ENCODE measurements around the gene FARP2. TPM values are rescaled to one million over a fixed set of nuclear protein-coding genes. Genes with fewer than 3 reads are reported as not detected.

FARP2 gene
- total and polyA plus RNA-seq, 2 experiments from 2014 or later, result 16.0 to 22.6 TPM

DNA sequence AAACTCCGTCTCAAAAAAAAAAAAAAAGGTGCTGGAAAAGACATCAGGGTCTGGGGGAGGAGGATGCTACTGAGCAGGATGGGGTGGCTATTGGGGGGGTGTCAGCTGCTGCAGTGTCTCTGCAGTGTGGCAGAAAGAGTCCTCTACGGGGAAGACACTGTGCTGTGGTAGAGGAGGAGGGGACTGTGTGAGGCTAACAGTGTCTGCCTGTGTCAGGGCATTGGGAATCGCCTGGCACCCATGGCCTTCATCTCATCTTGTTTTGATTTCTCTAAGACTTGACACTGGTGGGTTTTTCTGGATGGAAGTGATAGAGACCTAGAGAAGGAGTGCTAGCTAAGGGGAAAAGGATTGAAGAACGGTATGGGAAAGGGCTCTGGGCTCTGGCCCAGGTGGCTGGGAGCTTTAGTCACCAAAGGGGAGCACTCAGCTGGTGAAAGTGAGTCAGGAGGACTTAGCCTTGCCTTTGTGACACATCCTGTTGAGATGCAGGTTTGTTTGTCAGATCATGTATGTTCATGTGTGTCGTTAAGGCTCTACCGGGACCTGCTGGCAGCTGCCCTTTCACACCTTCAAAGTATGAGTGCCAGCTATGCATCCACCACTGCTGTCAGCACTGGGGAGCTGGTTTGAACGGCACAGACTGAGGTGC, 58.0 kb downstream of the FARP2 start (continued):
- no peak for TF ChIP-seq POLR2AphosphoS5 (IDR thresholded peaks at IDR 0.05; ENCODE audit: low read depth)
- no peak for TF ChIP-seq CREB1 (CRISPR knock-in tag; IDR thresholded peaks at IDR 0.05; ENCODE audit: low read depth)
- no peak for TF ChIP-seq ZNF331 (CRISPR knock-in tag; IDR thresholded peaks at IDR 0.05; ENCODE audit: low read depth)
- no peak for TF ChIP-seq EZH2 (IDR thresholded peaks at IDR 0.05; ENCODE audit: low read depth, unreplicated experiment)

DNA sequence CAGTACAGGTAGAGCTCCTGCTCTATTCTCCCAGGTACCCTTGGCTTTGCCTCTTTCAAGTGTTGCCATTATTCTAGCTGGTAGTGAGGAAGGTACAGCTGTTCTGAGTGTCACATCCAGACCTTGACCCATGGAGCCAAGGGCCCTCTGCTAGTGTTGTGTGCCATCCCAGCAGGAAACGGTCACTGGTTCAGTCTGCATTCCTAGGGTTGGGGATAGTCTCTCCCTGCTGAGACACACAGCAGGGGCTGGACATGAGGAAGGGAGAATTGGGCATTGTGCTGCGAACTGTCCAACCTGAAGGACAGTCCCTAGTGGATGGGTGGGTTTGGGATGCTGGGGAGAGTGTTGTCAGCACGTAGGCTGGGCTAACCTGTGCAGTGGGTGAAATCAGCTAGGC, 59.1 kb downstream of the FARP2 start:
- Histone ChIP-seq H3K27me3 (ENCODE audit: insufficient read depth) (no peaks in the 10 kb centered on the region), H3K79me2 (replicated peaks; ENCODE audit: insufficient read depth) (no peaks in the 10 kb centered on the region), H3K27ac (ENCODE audit: low read depth) (no peak overlapping the region), H2AFZ (no peak overlapping the region), H3K4me1 (ENCODE audit: insufficient read depth) (no peaks in the 10 kb centered on the region), H3K9me2 (ENCODE audit: insufficient read depth) (no peaks in the 10 kb centered on the region), H3K4me2 (no peak overlapping the region), H4K20me1 (replicated peaks; ENCODE audit: insufficient read depth) (peaks cover 3% of the 10 kb centered on the region; the same call in 1 of the 2 replicates), H3K4me3 (no peak overlapping the region), H3K36me3 (ENCODE audit: insufficient read depth) (peaks cover 6% of the 10 kb centered on the region; the same call in 1 of the 2 replicates), H3F3A (replicated peaks; ENCODE audit: low read depth) (no peaks in the 10 kb centered on the region)
- ATAC-seq (no peak), DNase-seq (ENCODE audit: low spot score) (no peak)
- Mint-ChIP-seq H3K27me3 (ENCODE audit: insufficient read depth, low read depth, poor library complexity) (peaks cover 2% of the 10 kb centered on the region), H3K27ac (no peak overlapping the region), H3K9me3 (no peaks in the 10 kb centered on the region), H3K4me1 (no peaks in the 10 kb centered on the region), H3K36me3 (ENCODE audit: low read depth) (peaks cover 23% of the 10 kb centered on the region), H3K4me3 (no peak overlapping the region)
- TF ChIP-seq STAT1 (IDR thresholded peaks at IDR 0.05; ENCODE audit: unreplicated experiment) (no peak), JUNB (IDR thresholded peaks at IDR 0.05; ENCODE audit: unreplicated experiment) (no peak), EZH2 (IDR thresholded peaks at IDR 0.05; ENCODE audit: low read depth, unreplicated experiment) (no peak), ZNF114 (CRISPR knock-in tag; IDR thresholded peaks at IDR 0.05) (no peak), ZNF331 (CRISPR knock-in tag; IDR thresholded peaks at IDR 0.05; ENCODE audit: low read depth) (no peak), NANOG (IDR thresholded peaks at IDR 0.05; ENCODE audit: borderline replicate concordance) (no peak), EZH2phosphoT487 (IDR thresholded peaks at IDR 0.05; ENCODE audit: unreplicated experiment) (no peak), CREB1 (CRISPR knock-in tag; IDR thresholded peaks at IDR 0.05; ENCODE audit: low read depth) (no peak)
- TF ChIP-seq, protein P1, sequence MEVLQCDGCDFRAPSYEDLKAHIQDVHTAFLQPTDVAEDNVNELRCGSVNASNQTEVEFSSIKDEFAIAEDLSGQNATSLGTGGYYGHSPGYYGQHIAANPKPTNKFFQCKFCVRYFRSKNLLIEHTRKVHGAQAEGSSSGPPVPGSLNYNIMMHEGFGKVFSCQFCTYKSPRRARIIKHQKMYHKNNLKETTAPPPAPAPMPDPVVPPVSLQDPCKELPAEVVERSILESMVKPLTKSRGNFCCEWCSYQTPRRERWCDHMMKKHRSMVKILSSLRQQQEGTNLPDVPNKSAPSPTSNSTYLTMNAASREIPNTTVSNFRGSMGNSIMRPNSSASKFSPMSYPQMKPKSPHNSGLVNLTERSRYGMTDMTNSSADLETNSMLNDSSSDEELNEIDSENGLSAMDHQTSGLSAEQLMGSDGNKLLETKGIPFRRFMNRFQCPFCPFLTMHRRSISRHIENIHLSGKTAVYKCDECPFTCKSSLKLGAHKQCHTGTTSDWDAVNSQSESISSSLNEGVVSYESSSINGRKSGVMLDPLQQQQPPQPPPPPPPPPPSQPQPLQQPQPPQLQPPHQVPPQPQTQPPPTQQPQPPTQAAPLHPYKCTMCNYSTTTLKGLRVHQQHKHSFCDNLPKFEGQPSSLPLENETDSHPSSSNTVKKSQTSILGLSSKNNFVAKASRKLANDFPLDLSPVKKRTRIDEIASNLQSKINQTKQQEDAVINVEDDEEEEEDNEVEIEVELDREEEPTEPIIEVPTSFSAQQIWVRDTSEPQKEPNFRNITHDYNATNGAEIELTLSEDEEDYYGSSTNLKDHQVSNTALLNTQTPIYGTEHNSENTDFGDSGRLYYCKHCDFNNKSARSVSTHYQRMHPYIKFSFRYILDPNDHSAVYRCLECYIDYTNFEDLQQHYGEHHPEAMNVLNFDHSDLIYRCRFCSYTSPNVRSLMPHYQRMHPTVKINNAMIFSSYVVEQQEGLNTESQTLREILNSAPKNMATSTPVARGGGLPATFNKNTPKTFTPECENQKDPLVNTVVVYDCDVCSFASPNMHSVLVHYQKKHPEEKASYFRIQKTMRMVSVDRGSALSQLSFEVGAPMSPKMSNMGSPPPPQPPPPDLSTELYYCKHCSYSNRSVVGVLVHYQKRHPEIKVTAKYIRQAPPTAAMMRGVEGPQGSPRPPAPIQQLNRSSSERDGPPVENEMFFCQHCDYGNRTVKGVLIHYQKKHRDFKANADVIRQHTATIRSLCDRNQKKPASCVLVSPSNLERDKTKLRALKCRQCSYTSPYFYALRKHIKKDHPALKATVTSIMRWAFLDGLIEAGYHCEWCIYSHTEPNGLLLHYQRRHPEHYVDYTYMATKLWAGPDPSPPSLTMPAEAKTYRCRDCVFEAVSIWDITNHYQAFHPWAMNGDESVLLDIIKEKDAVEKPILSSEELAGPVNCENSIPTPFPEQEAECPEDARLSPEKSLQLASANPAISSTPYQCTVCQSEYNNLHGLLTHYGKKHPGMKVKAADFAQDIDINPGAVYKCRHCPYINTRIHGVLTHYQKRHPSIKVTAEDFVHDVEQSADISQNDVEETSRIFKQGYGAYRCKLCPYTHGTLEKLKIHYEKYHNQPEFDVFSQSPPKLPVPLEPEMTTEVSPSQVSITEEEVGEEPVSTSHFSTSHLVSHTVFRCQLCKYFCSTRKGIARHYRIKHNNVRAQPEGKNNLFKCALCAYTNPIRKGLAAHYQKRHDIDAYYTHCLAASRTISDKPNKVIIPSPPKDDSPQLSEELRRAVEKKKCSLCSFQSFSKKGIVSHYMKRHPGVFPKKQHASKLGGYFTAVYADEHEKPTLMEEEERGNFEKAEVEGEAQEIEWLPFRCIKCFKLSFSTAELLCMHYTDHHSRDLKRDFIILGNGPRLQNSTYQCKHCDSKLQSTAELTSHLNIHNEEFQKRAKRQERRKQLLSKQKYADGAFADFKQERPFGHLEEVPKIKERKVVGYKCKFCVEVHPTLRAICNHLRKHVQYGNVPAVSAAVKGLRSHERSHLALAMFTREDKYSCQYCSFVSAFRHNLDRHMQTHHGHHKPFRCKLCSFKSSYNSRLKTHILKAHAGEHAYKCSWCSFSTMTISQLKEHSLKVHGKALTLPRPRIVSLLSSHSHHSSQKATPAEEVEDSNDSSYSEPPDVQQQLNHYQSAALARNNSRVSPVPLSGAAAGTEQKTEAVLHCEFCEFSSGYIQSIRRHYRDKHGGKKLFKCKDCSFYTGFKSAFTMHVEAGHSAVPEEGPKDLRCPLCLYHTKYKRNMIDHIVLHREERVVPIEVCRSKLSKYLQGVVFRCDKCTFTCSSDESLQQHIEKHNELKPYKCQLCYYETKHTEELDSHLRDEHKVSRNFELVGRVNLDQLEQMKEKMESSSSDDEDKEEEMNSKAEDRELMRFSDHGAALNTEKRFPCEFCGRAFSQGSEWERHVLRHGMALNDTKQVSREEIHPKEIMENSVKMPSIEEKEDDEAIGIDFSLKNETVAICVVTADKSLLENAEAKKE (CRISPR knock-in tag; IDR thresholded peaks at IDR 0.05), result no peak
- TF ChIP-seq, protein P2, sequence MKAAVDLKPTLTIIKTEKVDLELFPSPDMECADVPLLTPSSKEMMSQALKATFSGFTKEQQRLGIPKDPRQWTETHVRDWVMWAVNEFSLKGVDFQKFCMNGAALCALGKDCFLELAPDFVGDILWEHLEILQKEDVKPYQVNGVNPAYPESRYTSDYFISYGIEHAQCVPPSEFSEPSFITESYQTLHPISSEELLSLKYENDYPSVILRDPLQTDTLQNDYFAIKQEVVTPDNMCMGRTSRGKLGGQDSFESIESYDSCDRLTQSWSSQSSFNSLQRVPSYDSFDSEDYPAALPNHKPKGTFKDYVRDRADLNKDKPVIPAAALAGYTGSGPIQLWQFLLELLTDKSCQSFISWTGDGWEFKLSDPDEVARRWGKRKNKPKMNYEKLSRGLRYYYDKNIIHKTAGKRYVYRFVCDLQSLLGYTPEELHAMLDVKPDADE (IDR thresholded peaks at IDR 0.05), result no peak
- TF ChIP-seq, protein P3, sequence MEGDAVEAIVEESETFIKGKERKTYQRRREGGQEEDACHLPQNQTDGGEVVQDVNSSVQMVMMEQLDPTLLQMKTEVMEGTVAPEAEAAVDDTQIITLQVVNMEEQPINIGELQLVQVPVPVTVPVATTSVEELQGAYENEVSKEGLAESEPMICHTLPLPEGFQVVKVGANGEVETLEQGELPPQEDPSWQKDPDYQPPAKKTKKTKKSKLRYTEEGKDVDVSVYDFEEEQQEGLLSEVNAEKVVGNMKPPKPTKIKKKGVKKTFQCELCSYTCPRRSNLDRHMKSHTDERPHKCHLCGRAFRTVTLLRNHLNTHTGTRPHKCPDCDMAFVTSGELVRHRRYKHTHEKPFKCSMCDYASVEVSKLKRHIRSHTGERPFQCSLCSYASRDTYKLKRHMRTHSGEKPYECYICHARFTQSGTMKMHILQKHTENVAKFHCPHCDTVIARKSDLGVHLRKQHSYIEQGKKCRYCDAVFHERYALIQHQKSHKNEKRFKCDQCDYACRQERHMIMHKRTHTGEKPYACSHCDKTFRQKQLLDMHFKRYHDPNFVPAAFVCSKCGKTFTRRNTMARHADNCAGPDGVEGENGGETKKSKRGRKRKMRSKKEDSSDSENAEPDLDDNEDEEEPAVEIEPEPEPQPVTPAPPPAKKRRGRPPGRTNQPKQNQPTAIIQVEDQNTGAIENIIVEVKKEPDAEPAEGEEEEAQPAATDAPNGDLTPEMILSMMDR (conservative IDR thresholded peaks at IDR 0.05; ENCODE audit: low read depth in 2 of 2), result no peak

Data from GM23338 (cell line).